Astrocyte of the hippocampus (primary cell): Measurements from ENCODE around the gene PIGBOS1.
"Not testable (repeated sequence)": the region's sequence is repeated elsewhere in the genome, so short reads cannot be mapped to it uniquely, and the experiment has no call there.

ENCODE experiments used
- DNase-seq: peaks from one replicate; pipeline ENCODE4 v3.0.0; 2011; ENCODE audit warnings: low read depth, low spot score

PIGBOS1 gene

DNA sequence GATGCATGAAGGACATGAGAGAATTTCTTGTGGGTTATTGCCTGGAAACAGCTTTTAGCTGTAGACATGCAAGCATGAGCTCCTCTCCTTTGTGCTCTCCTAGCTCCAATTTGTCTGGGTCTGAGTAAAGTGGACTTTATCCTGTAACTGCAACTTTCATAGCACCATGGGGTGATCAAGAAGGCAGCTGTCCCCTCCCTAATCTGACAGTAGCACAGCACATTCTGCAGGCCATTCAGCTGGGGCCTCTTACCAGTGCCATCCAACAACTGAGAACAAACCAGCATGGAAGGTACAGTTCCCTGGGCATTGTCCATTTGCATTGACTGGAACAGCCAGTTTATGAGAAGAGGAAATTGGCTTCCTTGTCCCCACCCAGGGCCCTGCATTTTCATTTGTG, 21.6 kb downstream of the PIGBOS1 start:
- DNase-seq: no peak

DNA sequence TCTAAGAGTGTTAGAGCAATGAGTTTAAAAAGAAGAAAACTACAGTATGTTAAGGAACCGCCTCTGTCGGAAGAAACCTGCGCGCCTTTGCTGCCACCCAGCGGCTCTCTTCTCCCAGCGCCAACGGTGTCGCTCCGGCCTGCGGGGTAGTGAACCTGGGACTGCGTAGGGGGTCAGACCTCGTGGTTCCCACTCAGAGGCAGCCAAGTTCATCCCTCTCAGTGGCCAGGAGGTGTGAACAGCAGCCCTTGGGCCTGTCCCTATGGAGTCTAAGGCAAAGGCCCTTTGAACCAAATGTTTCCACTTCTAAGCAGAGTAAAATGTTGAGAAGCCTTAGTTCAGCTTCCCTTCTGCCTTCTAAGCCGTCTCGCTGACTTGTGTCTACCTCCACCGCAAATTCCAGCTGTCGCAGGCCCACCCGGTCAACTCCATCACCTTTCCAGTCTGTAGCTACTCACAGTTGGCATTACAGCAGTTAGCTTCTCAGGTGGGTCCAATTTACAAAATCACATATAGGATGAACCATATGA, 28.3 kb downstream of the PIGBOS1 start:
- peak; percentile 91 for DNase-seq

DNA sequence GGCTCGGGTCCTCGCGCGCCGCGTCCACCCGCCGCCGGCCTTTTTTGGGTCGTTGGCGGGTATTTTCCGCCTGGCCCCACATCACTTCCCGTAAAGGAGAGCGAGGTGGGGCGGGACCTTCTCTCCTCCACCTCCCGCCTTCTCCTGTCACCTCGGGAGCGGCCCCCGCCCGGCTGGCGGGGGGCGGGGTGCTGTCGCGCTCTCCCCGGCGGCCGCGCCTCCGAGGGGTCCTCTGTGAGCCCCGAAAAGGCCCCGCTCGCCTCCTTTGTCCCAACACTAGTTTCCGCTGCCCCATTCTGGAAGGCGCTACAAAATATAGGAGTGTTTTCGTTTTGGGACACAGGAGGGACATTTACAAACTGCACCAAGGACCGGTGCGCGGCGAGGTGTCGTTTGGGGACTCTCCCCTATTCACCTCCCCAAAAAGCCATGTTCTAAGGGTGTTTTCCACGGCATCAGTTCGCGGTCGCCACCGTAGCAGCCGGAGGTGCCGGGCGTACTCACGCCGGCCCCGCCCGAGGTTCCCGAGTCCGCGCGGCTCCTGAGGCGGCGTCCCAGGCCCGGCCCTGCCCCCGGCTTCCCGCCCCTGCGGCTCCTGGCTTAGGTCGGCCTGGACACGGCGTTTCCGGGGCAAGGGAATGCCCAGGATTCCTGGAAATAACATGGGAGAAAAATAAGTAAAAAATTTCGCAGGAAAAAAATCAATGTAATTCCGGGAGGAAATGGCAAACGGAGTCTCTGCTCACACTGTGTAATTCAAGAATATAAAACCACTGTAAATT, 29.0 kb downstream of the PIGBOS1 start, which contains the start of gene RAB27A:
Gene RAB27A (minus strand): TSS at position 68 of the 782 bp plus-strand sequence. CDS start 54,879 bp downstream, outside the sequence.
- DNase-seq: peak; percentile 87

DNA sequence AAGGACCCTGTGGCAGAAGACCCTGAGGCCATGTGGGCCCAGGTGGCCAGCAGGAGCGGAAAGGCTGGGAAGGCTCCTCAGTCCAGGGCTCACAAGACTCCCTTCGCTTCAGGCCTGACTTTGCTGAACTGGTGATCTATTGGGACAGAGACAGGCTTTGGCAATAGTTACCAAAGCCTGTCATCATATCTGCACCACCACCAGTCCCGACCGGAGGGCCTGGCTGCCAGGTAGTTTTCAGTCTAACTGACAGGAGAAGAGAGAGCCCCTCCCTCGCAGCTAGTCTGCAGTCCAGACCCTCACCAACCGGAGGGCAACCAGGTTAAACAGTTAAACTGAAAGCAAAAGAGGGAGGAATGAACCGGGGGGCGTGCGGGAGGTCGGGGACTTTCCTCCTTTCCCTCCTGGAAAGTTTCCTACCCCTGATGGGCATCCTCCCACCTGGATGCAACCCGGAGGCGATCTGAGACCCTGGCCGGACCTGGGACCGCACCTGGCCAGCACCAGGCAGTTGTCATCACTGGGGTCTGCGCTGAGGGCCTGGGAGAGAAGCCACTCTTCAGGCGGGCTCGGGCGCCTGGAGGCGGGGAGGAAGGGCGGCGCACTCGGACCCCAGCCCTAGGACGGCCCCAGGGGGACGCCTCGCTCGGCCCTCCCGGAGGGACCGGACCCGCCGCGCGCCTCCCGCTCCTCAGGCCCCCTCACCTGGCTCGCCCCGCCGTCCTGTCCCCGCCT, 29.7 kb downstream of the PIGBOS1 start:
- peak; percentile 51 for DNase-seq

DNA sequence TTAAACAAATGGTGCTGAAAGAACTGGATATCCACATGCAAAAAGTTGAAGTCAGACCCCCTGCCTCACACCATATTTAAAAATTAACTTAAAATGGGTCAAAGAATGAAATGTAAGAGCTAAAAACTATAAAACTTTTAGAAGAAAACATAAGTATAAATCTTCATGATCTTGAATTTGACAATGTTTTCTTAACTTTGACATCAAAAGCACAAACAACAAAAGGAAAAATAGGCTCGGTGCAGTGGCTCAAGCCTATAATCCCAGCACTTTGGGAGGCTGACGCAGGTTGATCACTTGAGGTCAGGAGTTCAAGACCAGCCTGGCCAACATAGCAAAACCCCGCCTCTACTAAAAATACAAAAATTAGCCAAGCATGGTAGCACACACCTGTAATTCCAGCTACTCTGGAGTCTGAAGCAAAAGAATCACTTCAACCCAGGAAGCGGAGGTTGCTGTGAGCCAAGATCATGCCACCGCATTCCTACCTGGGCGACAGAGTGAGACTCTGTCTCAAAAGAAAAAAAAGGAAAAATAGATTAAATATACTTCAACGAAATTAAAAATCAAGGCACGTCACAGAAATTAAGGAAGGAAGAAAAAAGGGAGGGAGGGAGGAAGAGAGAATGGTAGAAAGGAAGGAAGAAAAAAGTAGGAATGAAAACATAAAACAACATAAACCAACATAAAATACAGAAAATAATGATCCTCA, 30.8 kb downstream of the PIGBOS1 start:
- DNase-seq: no peak

DNA sequence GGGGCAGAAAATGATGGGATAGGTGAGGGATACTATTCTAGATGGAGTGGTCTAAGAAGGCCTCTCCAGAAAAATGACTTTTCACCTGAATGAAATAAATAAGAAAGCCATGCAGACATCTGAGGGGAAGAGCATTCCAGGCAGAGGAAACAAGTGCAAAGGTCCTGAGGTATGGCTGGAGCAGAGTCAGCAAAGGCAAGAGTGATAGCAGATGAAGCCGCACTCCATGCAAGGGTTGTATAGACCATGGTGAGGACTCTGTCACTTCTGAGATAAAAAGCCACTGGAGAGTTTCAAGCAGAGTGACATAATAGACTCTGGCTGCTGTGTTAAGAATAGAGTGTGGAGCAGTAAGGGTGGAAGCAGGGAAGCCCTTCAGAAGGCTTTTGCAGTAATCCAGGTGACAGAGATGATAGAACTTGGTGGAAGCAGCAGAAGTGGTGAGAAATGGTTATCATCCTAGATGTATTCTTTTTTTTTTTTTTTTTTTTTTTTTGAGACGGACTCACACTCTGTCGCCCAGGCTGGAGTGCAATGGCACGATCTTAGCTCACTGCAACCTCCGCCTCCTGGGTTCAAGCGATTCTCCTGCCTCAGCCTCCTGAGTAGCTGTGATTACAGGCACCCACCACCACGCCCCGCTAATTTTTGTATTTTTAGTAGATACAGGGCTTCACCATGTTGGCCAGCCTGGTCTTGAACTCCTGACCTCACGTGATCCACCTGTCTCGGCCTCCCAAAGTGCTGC, 32.3 kb downstream of the PIGBOS1 start:
- DNase-seq: not testable (repeated sequence)

DNA sequence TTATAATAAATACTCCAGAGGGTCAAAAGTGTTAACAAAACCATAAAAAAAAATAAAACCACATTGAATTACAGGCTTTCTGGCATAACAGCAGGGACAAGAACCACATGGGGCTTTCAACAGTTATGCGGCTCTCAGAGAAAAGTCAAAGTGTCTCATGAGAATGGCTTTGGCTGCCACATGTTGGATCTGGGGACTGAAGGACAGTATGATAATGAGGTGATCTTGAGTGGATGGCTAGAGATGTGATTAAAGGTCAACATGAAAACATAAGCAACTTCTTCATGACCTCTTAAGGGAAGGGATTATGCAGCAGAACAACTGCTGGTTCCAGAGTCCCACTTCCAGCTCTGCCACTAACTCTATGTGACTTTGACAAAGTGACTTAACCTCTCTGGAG, 34.5 kb downstream of the PIGBOS1 start:
- DNase-seq: no peak

DNA sequence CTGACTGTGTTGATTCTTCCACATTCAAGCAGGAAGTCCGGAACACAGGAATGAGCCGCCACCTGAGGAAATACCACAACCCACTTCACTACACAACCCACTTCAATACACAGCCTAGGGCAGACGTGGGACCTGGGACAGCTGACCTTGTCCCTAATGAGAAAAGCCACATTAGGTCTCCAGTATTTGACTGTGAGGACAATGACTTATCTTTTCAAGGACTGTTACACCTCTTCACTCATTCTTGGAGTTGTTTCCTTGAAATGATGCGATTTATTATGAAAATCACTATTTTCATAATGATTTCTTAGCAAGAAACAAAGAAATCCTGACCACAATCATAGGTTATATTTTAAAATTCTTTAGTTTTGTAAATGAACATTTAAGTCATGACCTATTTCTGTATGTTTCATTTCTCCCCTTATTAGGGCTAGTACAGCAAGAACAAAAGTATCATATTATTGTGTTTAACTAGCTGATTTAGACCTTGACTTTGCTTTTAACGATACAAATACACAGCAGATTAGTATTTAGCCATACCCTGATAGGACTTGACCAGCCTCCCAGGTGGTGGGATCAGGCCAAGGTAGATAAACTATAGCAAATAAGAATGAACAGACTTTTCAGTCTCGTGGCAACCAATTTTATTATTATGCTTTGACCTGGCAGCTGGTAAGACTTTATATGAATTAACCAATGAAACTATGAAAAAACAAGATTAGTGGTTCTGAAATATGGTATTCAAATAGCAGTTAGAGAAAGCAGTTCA, 35.4 kb downstream of the PIGBOS1 start:
- DNase-seq: no peak

DNA sequence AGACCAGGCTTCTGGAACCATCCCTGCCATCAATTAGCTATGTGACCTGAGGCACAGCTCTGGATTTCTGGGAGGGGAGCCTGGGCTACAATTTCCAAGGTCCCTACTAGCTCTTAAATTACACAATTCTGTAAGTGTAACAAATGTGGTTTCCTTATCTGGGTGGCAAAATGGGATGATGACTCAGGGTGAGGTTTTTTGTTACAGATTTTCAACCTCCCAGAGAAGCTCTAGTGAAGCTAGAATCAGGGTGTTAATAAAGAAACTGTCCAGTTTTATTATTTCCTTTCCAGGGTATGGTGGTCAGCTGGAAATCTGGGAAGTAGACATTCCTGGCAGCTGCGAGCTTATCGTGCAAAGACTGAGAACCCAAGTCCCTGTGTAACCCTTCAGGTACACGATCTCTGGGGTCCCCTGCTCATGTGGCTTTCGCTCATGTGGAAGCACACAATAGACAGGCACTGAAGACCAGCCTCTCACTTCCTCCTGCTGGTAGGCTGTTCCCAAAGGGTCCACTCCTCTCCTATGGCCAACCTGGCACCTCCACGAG, 36.6 kb downstream of the PIGBOS1 start:
- peak; percentile 77 for DNase-seq

DNA sequence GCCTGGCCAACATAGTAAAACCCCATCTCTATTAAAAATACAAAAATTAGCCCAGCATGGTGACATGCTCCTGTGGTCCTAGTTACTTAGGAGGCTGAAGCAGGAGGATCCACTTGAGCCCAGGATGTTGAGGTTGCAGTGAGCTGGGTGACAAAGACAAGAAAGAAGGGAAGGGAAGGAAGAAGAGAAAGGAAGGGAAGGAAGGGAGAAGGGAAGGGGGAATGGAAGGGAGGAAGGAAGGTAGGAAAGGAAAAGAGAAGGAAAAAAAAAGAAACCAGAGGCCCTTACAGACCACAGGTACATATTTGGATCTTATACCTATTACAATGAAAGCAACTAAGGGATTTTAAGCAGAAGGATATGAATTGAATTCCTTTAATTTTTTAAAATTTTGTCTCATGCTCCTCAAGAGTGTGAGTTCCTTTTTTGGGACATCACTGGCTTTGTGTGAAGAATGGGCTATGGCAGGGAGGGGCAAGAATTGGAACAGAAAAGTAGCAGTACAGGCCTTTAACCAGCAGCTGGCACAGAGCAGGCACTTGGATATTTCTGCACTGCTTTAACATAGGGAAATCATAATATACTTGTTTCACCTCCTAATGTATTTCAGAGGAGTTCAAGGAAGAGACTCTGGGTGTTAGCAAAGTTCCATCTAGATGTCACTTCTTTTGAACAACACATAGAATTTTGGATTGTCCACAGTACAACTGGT, 37.2 kb downstream of the PIGBOS1 start:
- peak; percentile 18 for DNase-seq

DNA sequence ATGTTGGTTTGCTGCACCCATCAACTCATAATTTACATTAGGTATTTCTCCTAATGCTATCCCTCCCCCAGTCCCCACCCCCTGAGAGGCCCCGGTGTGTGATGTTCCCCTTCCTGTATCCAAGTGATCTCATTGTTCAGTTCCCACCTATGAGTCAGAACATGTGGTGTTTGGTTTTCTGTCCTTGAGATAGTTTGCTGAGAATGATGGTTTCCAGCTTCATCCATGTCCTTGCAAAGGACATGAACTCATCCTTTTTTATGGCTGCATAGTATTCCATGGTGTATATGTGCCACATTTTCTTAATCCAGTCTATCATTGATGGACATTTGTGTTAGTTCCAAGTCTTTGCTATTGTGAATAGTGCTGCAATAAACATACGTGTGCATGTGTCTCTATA, 38.3 kb downstream of the PIGBOS1 start:
- DNase-seq: not testable (repeated sequence)

DNA sequence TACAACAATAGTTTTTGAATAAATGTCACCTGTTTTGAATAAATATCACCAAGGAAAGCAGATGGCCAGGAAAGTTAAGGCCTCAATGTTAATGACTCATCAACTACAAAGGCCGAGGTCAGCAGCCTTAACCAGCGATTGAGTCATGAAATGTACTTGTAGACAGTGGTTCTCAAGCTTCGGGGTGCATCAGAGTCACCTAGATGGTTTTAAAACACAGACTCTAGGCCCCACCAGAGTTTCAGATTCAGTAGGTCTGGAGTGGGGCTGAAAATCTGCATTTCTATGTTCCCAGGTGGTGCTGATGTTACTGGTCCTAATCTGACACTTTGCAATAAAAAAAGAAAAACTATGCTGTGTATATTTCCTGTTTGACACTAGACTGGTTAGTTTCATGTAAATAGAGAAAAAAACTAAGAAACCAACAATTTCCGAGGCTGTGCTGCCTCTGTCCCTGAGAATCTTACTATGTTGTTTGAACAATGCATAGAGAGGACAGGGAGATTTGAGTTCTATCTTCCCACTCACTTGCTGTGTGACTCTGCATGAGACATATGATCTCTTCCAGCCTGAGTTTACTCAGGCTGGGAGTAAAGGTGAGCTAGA, 39.1 kb downstream of the PIGBOS1 start:
- DNase-seq: peak; percentile 71

DNA sequence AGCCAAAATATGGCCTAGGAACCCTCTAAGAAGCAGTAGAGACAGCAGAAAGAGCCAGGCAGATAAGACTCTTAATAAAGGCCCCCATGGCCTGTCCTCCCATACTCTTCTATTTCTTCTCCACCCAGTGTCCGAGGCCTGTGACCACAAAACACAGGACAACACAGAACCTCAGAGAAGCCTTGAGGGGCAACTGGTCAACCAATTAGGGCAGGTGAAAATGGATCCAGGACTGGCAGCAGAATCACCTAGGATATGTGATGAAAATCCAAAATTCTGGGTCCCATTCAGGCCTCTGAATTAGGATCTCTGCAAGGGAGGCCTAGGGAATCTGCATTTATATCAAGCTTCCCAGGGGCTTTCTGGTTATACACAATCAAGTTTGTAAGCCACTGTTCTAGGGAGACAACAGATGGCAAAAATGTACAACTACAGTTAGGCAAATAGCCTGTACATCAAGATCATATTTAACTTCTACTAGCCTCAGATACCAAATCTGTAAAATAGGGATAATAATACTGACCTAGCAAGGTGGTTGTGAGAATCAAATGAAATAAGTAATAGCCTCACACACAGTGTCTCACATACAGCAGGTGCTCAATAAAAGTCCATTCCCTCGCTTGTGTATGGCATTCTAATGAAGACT, 39.7 kb downstream of the PIGBOS1 start:
- DNase-seq: no peak

DNA sequence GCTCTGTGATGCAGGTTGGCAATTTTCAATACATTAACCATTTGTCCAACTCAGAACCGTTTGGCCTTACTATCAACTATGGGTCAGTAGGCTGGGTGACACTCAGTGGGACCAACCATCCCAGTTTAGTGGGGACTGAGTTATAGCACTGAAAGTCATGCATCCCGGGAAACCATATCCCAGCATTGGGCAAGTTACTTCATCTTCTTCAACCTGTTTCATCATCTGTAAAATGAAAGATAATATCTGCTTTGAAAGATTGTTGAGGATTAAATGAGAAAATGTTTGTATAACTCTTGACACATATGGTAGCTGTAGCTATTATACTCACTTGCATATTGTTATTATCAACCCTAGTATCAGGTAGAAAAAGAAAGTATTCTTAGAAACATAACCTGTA, 41.2 kb downstream of the PIGBOS1 start:
- DNase-seq: no peak

DNA sequence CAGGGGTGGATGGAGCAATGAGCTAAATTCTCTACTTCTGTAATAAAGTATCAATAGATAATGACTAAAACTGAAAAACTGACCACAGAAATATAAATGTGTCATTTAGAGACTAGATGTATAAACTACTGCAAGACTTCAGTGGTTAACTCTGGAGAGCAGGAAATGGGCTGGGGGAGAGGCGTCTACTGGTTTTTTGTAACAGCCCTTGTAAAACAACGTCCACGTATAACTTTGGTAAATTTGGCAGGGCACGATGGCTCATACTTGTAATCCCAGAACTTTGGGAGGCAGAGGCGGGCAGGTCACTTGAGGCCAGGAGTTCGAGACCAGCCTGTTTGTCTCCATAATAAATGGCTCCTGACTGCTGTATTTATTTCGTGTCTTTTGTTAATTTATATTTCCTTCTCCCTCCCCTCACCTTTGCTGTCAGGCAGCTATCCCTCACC, 41.8 kb downstream of the PIGBOS1 start:
- no peak for DNase-seq

DNA sequence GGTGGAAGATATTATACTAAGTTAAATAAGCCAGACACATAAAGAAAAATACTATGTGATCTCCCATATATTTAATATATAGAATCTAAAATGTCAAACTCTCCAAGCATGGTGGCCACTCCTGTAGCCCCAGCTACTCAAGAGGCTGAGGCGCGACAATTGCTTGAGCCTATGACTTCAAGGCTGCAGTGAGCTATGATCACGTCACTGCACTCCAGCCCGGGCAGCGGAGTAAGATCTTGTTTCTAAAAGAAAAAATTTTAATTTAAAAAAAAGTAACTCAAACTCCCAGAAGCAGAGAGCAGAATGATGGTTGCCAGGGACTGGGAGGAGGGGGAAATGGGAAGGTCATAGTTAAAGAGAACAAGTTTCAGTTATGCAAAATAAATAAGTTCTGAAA, 42.6 kb downstream of the PIGBOS1 start:
- DNase-seq: no peak

DNA sequence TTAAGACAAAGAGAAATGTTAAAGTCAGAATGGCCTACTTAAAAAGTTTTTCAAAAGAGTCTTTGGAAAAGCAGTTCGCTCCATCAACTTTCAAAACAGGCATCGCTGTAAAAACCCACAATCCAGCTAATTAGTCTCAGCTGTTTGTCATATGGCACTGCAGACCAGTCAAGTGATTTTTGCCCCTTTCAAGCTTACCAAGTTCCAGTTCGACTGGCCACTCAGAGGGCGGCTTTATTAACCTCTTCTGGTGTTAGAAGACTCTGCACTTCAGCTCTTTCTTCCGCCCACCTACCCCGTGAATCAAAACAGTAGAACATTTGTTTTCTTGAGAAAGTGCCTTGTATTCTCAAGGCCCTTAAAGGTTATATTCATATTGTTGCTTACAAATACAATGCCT, 48.6 kb downstream of the PIGBOS1 start:
- DNase-seq: peak; percentile 43

DNA sequence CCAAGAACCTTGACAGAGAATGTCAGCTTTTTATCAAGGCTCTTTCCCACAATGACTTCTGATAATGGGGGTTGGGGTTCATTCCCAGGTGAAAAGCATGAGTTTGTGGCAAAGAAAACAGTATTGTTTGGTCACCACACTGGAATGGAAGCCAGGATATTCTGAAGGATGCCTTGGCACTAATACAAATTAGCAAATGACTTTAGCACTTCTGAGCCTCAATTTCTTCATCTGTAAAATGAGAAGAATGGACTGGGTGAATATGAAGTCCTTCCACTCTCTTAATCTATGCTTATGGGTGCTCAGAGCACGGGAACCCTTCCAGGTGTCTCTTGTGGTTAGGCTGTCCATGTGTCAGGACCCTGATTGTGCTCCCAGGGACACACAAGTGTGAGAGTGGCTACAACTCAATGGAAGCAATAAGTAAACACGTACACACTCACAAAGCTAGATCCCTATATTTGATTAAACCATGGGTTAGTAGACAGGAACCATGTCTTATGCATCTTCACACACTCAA, 50.7 kb downstream of the PIGBOS1 start:
- DNase-seq: peak; percentile 63
